Heart left ventricle (tissue), 16 donors: Measurements from ENCODE around the gene PLAC8L1. TPM values are rescaled to one million over a fixed set of nuclear protein-coding genes. Genes with fewer than 3 reads are reported as not detected.
A peak's percentile ranks its signal among the peaks of the same experiment; 100 is the strongest.

ENCODE experiments used
- ATAC-seq, 4 donors: fragments of 200-7000 bp; cut with Tn5 transposase; one replicate each; pipeline ENCODE4 v1.9.1; 2020 to 2022; ENCODE audit warnings: moderate library complexity in 4 of 4, mild to moderate bottlenecking in 3 of 4, moderate number of reproducible peaks in 1 of 4
- DNase-seq, 5 donors: peaks; one replicate each; pipeline ENCODE4 v3.0.0-alpha.2; 2020
- H3K27ac ChIP-seq, 12 donors: fragments of 200-600 bp; sonication (generic) in 4 of 12; one replicate each; pipeline versions ENCODE4 v1.5.0 to v1.8.0; 2016 to 2022; ENCODE audit warnings: mild to moderate bottlenecking in 2 of 12
- H3K27me3 ChIP-seq, 9 donors: fragments of 200-600 bp; sonication (generic) in 2 of 9; one replicate each; pipeline versions ENCODE4 v1.5.1 to v1.8.0; 2016 to 2022; ENCODE audit warnings: mild to moderate bottlenecking in 3 of 9
- H3K36me3 ChIP-seq, 9 donors: fragments of 200-600 bp; sonication (generic) in 2 of 9; one replicate each; pipeline versions ENCODE4 v1.5.0 to v1.8.0; 2018 to 2022; ENCODE audit warnings: mild to moderate bottlenecking in 2 of 9
- H3K4me1 ChIP-seq, 12 donors: fragments of 200-600 bp; sonication (generic) in 4 of 12; one replicate each; pipeline versions ENCODE4 v1.5.0 to v1.8.0; 2016 to 2022; ENCODE audit warnings: mild to moderate bottlenecking in 3 of 12
- H3K4me3 ChIP-seq, 12 donors: fragments of 200-600 bp; sonication (generic) in 4 of 12; one replicate each; pipeline versions ENCODE4 v1.5.0 to v1.8.0; 2017 to 2022; ENCODE audit warnings: mild to moderate bottlenecking in 9 of 12, moderate library complexity in 4 of 12
- H3K9me3 ChIP-seq, 12 donors: fragments of 200-600 bp; sonication (generic) in 4 of 12; one replicate each; pipeline versions ENCODE4 v1.5.0 to v1.8.0; 2016 to 2022; ENCODE audit warnings: mild to moderate bottlenecking in 1 of 12
- CTCF ChIP-seq, 12 donors: fragments of 200-600 bp; sonication (generic) in 4 of 12; IDR thresholded peaks; one replicate each; pipeline versions ENCODE4 v1.5.0 to v1.8.0; 2018 to 2022; ENCODE audit warnings: antibody characterized with exemption in 12 of 12, mild to moderate bottlenecking in 5 of 12
- POLR2A ChIP-seq, 2 donors: fragments of 450-650 bp; IDR thresholded peaks; one replicate each; pipeline ENCODE4 v1.6.1; 2017; ENCODE audit warnings: antibody characterized with exemption in 2 of 2, mild to moderate bottlenecking in 2 of 2, moderate library complexity in 2 of 2
- WGBS, 4 donors: extraction: QIAGEN DNeasy Blood & Tissue Kit in 2 of 4; methylation state at CpG; one replicate each; pipeline versions ENCODE4 v1.1.5 to v1.1.7; 2013 to 2018; 5-methylcytosine and 5-hydroxymethylcytosine counted together
- intact Hi-C, 10 donors: fragments of 100-400 bp; cut with DNase I; formaldehyde crosslinking; loops; one replicate each; pipeline versions ENCODE4 v1.11.1 to v1.14.2; 2022
- polyA plus RNA-seq, 2 donors: library from polyadenylated mRNA; stranded (reverse); fragments of 200-250 nt; gene quantifications; one replicate each; pipeline ENCODE4 v1.2.3, GENCODE V29; 2013
- total RNA-seq, 9 donors: library from RNA; depleted of rRNA in 2 of 9; stranded (reverse); fragments of >200 nt in 2 of 9; fragmentation: NEBNext Ultra II Directional in 3 of 9; extraction: Animal tissue kit (Norgen Biotek cat#: 25700) in 3 of 9; gene quantifications; one replicate each; pipeline versions ENCODE4 v1.1.0 to v1.2.4, GENCODE V29; 2016 to 2023
- donor health status: ischemic (EF 13 %, LVEDD 7.1; RV severe dilation, severe dysfunction).
- donor health status: healthy with polysubstance abuse.
- donor health status: DM: no; HTN: yes; CAD: no.
- donor health status: DM: no; HTN: no; CAD: no.
- donor health status: ischemic (EF 25% LVEDD 6.9; RV normal size, moderate dysfunction).
- donor health status: ischemic (EF 25% LVEDD 5.7; RV mildly dilated, moderate dysfunction).
- donor health status: healthy.
- donor health status: DM: yes; HTN: yes; CAD: no.
- donor health status: ischemic (EF 35%, LVEDD 5.7; RV mildly dilated, moderate dysfunction).
- donor health status: nonischemic (EF 11% LVEDD 7.7; RV severe dilation, severe dysfunction).
- donor health status: DM: yes; HTN: yes; CAD: no.
- donor health status: PGD.
- donor health status: ischemic (EF 29% LVEDD 5.4; RV normal size, mild dysfunction).
- donor health status: nonischemic (EF 23%, LVEDD 6.1; RV moderate dilation, normal function).

PLAC8L1 gene
- total and polyA plus RNA-seq, 11 donors, result 0.59 TPM; not detected in 10

GRCh38 chr5:146082798-146083197 is 22.6 kb downstream of the PLAC8L1 start:
- H3K4me3 ChIP-seq, result no peak overlapping the region
- no peaks in the 10 kb centered on the region for H3K27me3 ChIP-seq
- 96 to 97% (median 97%) methylated on average over 3 of the region's 3 CpGs for WGBS, 4 donors
- H3K9me3 ChIP-seq, result no peaks in the 10 kb centered on the region
- ATAC-seq, result no peak
- no peak overlapping the region for H3K27ac ChIP-seq
- no peaks in the 10 kb centered on the region for H3K36me3 ChIP-seq
- peaks cover 0 to 17% (median 6%) of the 10 kb centered on the region in 12 donors for H3K4me1 ChIP-seq
- intact Hi-C loops, result no loop called here
- no peak for DNase-seq
- TF ChIP-seq CTCF (IDR thresholded peaks at IDR 0.05), result no peak
- TF ChIP-seq POLR2A (IDR thresholded peaks at IDR 0.05), result no peak

GRCh38 chr5:146081556-146081955 is 23.8 kb downstream of the PLAC8L1 start:
- Histone ChIP-seq H3K4me1 (peaks cover 0 to 17% (median 6%) of the 10 kb centered on the region in 12 donors), H3K9me3 (no peaks in the 10 kb centered on the region), H3K4me3 (no peak overlapping the region), H3K36me3 (no peaks in the 10 kb centered on the region), H3K27me3 (no peaks in the 10 kb centered on the region), H3K27ac (no peak overlapping the region)
- no peak for TF ChIP-seq CTCF (IDR thresholded peaks at IDR 0.05)
- TF ChIP-seq POLR2A (IDR thresholded peaks at IDR 0.05), result no peak
- ATAC-seq (no peak), DNase-seq (no peak)
- intact Hi-C loops, result no loop called here
- 21 to 36% (median 30%) methylated on average over 6 of the region's 6 CpGs for WGBS, 4 donors

GRCh38 chr5:146079695-146080373 is 25.5 kb downstream of the PLAC8L1 start:
- Histone ChIP-seq H3K36me3 (no peaks in the 10 kb centered on the region), H3K27me3 (no peaks in the 10 kb centered on the region), H3K4me1 (peaks cover 0 to 19% (median 7%) of the 10 kb centered on the region in 12 donors), H3K27ac (no peak overlapping the region), H3K9me3 (no peaks in the 10 kb centered on the region), H3K4me3 (no peak overlapping the region)
- TF ChIP-seq POLR2A (IDR thresholded peaks at IDR 0.05) (no peak), CTCF (IDR thresholded peaks at IDR 0.05) (no peak)
- WGBS, 4 donors, result 59 to 66% (median 65%) methylated on average over 7 of the region's 7 CpGs
- DNase-seq, result no peak
- peak in 1 of 4 donors; percentile 28 for ATAC-seq
- intact Hi-C loops, result no loop called here

GRCh38 chr5:146078566-146078965 is 26.8 kb downstream of the PLAC8L1 start:
- DNase-seq, result no peak
- Histone ChIP-seq H3K27me3 (no peaks in the 10 kb centered on the region), H3K9me3 (no peaks in the 10 kb centered on the region), H3K36me3 (no peaks in the 10 kb centered on the region), H3K27ac (no peak overlapping the region), H3K4me3 (no peak overlapping the region), H3K4me1 (peaks cover 0 to 21% (median 7%) of the 10 kb centered on the region in 12 donors)
- ATAC-seq, result no peak
- 39 to 55% (median 49%) methylated on average over 2 of the region's 2 CpGs for WGBS, 4 donors
- TF ChIP-seq POLR2A (IDR thresholded peaks at IDR 0.05) (no peak), CTCF (IDR thresholded peaks at IDR 0.05) (no peak)
- intact Hi-C loops, result no loop called here
